Astrocyte (in vitro differentiated cells and primary cell): ENCODE data around the gene SULT2B1. TPM values are rescaled to one million over a fixed set of nuclear protein-coding genes. Genes with fewer than 3 reads are reported as not detected.

Experiments
- DNase-seq: peaks from one replicate; pipeline ENCODE4 v3.0.0-alpha.2; 2010; ENCODE audit warnings: low read depth
- FAIRE-seq: peaks from 2 replicates; lab custom pipeline; 2011; peaks lifted over from hg19 to GRCh38; lab: Jason Lieb, UNC
- H2AFZ ChIP-seq: 2 replicates; pipeline ENCODE4 v1.6.0; 2012; ENCODE audit warnings: low read depth, low read length, inconsistent platforms
- H3K27ac ChIP-seq: 2 replicates; pipeline ENCODE4 v1.5.1; 2011; ENCODE audit warnings: low read depth, low read length, inconsistent platforms
- H3K27me3 ChIP-seq: 2 replicates; pipeline ENCODE4 v1.6.0; 2011; ENCODE audit warnings: low read length, inconsistent platforms; ENCODE audit not compliant: insufficient read depth
- H3K36me3 ChIP-seq: 2 replicates; pipeline ENCODE4 v1.5.1; 2011; ENCODE audit warnings: low read length, inconsistent platforms; ENCODE audit not compliant: insufficient read depth
- H3K4me1 ChIP-seq: 2 replicates; pipeline ENCODE4 v1.5.1; 2011; ENCODE audit warnings: low read length, inconsistent platforms; ENCODE audit not compliant: insufficient read depth
- H3K4me2 ChIP-seq: 2 replicates; pipeline ENCODE4 v1.6.0; 2012; ENCODE audit warnings: low read length, inconsistent platforms
- H3K4me3 ChIP-seq: 2 replicates; pipeline ENCODE4 v1.5.1; 2011; ENCODE audit warnings: low read depth, mild to moderate bottlenecking, low read length, inconsistent platforms; ENCODE audit not compliant: insufficient read depth
- H3K79me2 ChIP-seq: 2 replicates; pipeline ENCODE4 v1.6.0; 2012; ENCODE audit warnings: mild to moderate bottlenecking, low read length, inconsistent platforms; ENCODE audit not compliant: insufficient read depth
- H3K9ac ChIP-seq: 2 replicates; pipeline ENCODE4 v1.6.0; 2012; ENCODE audit warnings: mild to moderate bottlenecking, low read length, inconsistent platforms
- H3K9me3 ChIP-seq: 2 replicates; pipeline ENCODE4 v1.5.1; 2012; ENCODE audit warnings: low read depth, mild to moderate bottlenecking, low read length, inconsistent platforms; ENCODE audit not compliant: insufficient read depth
- H4K20me1 ChIP-seq: 2 replicates; pipeline ENCODE4 v1.6.0; 2012; ENCODE audit warnings: low read length, inconsistent platforms; ENCODE audit not compliant: insufficient read depth
- H3K27ac Mint-ChIP-seq: one replicate; pipeline ENCODE4 v1.8.0; 2021; ENCODE audit warnings: mild to moderate bottlenecking, mixed read lengths; ENCODE audit not compliant: unreplicated experiment
- H3K27me3 Mint-ChIP-seq: one replicate; pipeline ENCODE4 v1.8.0; 2021; ENCODE audit warnings: low read depth, mixed read lengths; ENCODE audit not compliant: unreplicated experiment
- H3K36me3 Mint-ChIP-seq: one replicate; pipeline ENCODE4 v1.8.0; 2021; ENCODE audit warnings: low read depth, mixed read lengths; ENCODE audit not compliant: unreplicated experiment
- H3K4me1 Mint-ChIP-seq: one replicate; pipeline ENCODE4 v1.8.0; 2021; ENCODE audit warnings: low read depth, mixed read lengths; ENCODE audit not compliant: unreplicated experiment
- H3K4me3 Mint-ChIP-seq: one replicate; pipeline ENCODE4 v1.8.0; 2021; ENCODE audit warnings: mild to moderate bottlenecking, moderate library complexity, mixed read lengths; ENCODE audit not compliant: unreplicated experiment
- H3K9me3 Mint-ChIP-seq: one replicate; pipeline ENCODE4 v1.8.0; 2021; ENCODE audit warnings: mild to moderate bottlenecking, mixed read lengths; ENCODE audit not compliant: unreplicated experiment
- EZH2 ChIP-seq: IDR thresholded peaks from 2 replicates; pipeline ENCODE4 v1.6.1; 2012; ENCODE audit warnings: mild to moderate bottlenecking, low read length, inconsistent platforms; ENCODE audit not compliant: insufficient read depth
- total RNA-seq: library from RNA; stranded (reverse); gene quantifications from 2 replicates; pipeline ENCODE4 v1.2.1, GENCODE V29; 2021
- TF ChIP-seq, protein P1 (sequence below): IDR thresholded peaks from 2 replicates; pipeline ENCODE4 v1.5.1; 2011; ENCODE audit warnings: low read depth, mild to moderate bottlenecking, inconsistent platforms, low read length, moderate library complexity; ENCODE audit not compliant: insufficient read depth

Gene SULT2B1
- total RNA-seq, 1 donor from 2014 or later, result not detected

GRCh38 chr19:48603001-48603400, 51.0 kb downstream of the SULT2B1 start:
- FAIRE-seq, result no peak
- no peaks in the 10 kb centered on the region for H3K4me1 ChIP-seq

DNA sequence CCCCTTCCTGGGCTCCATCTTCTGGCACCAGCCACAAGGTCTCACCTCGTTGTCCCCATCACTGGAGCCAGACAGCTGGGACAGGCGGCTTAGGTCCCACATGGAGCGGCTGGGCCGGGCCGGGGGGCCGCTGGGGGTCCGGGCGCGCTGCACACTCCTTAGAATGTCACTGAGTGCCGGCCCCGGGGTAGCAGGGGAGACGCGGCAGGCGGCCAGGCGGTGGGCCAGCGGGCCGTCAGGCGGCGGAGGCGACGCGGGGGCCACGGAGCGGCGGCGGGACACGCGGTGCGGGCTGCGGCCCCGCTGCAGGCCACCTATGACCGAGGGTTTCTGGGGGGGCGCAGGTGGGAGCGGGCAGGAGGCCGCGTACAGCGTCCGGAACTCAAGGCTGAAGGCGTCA, 51.5 kb downstream of the SULT2B1 start:
- peaks cover 4% of the 10 kb centered on the region for H3K27me3 Mint-ChIP-seq
- no peaks in the 10 kb centered on the region for H3K4me1 ChIP-seq
- no peaks in the 10 kb centered on the region for H3K9me3 Mint-ChIP-seq
- FAIRE-seq (no peak), DNase-seq (no peak)
- H3K4me2 ChIP-seq, result no peak overlapping the region
- no peak overlapping the region for H3K27ac ChIP-seq
- no peak overlapping the region for H3K4me3 ChIP-seq
- TF ChIP-seq, protein P1, sequence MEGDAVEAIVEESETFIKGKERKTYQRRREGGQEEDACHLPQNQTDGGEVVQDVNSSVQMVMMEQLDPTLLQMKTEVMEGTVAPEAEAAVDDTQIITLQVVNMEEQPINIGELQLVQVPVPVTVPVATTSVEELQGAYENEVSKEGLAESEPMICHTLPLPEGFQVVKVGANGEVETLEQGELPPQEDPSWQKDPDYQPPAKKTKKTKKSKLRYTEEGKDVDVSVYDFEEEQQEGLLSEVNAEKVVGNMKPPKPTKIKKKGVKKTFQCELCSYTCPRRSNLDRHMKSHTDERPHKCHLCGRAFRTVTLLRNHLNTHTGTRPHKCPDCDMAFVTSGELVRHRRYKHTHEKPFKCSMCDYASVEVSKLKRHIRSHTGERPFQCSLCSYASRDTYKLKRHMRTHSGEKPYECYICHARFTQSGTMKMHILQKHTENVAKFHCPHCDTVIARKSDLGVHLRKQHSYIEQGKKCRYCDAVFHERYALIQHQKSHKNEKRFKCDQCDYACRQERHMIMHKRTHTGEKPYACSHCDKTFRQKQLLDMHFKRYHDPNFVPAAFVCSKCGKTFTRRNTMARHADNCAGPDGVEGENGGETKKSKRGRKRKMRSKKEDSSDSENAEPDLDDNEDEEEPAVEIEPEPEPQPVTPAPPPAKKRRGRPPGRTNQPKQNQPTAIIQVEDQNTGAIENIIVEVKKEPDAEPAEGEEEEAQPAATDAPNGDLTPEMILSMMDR, result no peak
- no peak for TF ChIP-seq EZH2
- no peaks in the 10 kb centered on the region for H3K4me1 Mint-ChIP-seq
- H4K20me1 ChIP-seq, result no peaks in the 10 kb centered on the region
- no peak overlapping the region for H2AFZ ChIP-seq
- no peak overlapping the region for H3K4me3 Mint-ChIP-seq
- H3K9ac ChIP-seq, result no peak overlapping the region
- H3K9me3 ChIP-seq, result no peaks in the 10 kb centered on the region
- no peaks in the 10 kb centered on the region for H3K36me3 ChIP-seq
- H3K27ac Mint-ChIP-seq, result no peak overlapping the region
- peaks cover 1% of the 10 kb centered on the region for H3K36me3 Mint-ChIP-seq
- no peaks in the 10 kb centered on the region for H3K79me2 ChIP-seq
- H3K27me3 ChIP-seq, result no peaks in the 10 kb centered on the region

More at GRCh38 chr19:48603001-48603400, 51.0 kb downstream of the SULT2B1 start:
- TF ChIP-seq EZH2, result no peak
- TF ChIP-seq, protein P1, result no peak
- no peaks in the 10 kb centered on the region for H3K79me2 ChIP-seq
- H3K36me3 ChIP-seq, result no peaks in the 10 kb centered on the region
- H4K20me1 ChIP-seq, result no peaks in the 10 kb centered on the region
- H3K27me3 ChIP-seq, result no peaks in the 10 kb centered on the region
- no peak overlapping the region for H3K9ac ChIP-seq
- H3K4me3 ChIP-seq, result no peak overlapping the region
- H3K9me3 ChIP-seq, result no peaks in the 10 kb centered on the region
- Mint-ChIP-seq H3K36me3 (peaks cover 1% of the 10 kb centered on the region), H3K9me3 (no peaks in the 10 kb centered on the region), H3K27ac (no peak overlapping the region), H3K27me3 (peaks cover 6% of the 10 kb centered on the region), H3K4me3 (no peak overlapping the region), H3K4me1 (no peaks in the 10 kb centered on the region)
- no peak overlapping the region for H3K4me2 ChIP-seq
- H2AFZ ChIP-seq, result no peak overlapping the region
- DNase-seq, result no peak
- H3K27ac ChIP-seq, result no peak overlapping the region

GRCh38 chr19:48603850-48604249, 51.9 kb downstream of the SULT2B1 start:
- H3K4me3 ChIP-seq, result no peak overlapping the region
- no peaks in the 10 kb centered on the region for H3K4me1 ChIP-seq
- H3K4me2 ChIP-seq, result no peak overlapping the region
- H3K36me3 Mint-ChIP-seq, result peaks cover 1% of the 10 kb centered on the region
- H3K4me1 Mint-ChIP-seq, result no peaks in the 10 kb centered on the region
- H3K36me3 ChIP-seq, result no peaks in the 10 kb centered on the region
- TF ChIP-seq EZH2, result no peak
- TF ChIP-seq, protein P1, result no peak
- peaks cover under 1% of the 10 kb centered on the region for H3K27me3 Mint-ChIP-seq
- no peak overlapping the region for H3K4me3 Mint-ChIP-seq
- no peaks in the 10 kb centered on the region for H3K79me2 ChIP-seq
- DNase-seq, result no peak
- no peak overlapping the region for H3K27ac Mint-ChIP-seq
- H3K27me3 ChIP-seq, result no peaks in the 10 kb centered on the region
- no peak for FAIRE-seq
- H3K9me3 Mint-ChIP-seq, result no peaks in the 10 kb centered on the region
- H3K9ac ChIP-seq, result no peak overlapping the region
- no peaks in the 10 kb centered on the region for H3K9me3 ChIP-seq
- H4K20me1 ChIP-seq, result no peaks in the 10 kb centered on the region
- H3K27ac ChIP-seq, result no peak overlapping the region
- H2AFZ ChIP-seq, result no peak overlapping the region
